HuH-7 (cell line): Measurements from ENCODE around the gene CD151.
A peak's percentile ranks its signal among the peaks of the same experiment; 100 is the strongest.

ENCODE experiments used
- DNase-seq: peaks from one replicate; pipeline ENCODE4 v3.0.0; 2011; ENCODE audit warnings: low spot score

The CD151 gene

DNA sequence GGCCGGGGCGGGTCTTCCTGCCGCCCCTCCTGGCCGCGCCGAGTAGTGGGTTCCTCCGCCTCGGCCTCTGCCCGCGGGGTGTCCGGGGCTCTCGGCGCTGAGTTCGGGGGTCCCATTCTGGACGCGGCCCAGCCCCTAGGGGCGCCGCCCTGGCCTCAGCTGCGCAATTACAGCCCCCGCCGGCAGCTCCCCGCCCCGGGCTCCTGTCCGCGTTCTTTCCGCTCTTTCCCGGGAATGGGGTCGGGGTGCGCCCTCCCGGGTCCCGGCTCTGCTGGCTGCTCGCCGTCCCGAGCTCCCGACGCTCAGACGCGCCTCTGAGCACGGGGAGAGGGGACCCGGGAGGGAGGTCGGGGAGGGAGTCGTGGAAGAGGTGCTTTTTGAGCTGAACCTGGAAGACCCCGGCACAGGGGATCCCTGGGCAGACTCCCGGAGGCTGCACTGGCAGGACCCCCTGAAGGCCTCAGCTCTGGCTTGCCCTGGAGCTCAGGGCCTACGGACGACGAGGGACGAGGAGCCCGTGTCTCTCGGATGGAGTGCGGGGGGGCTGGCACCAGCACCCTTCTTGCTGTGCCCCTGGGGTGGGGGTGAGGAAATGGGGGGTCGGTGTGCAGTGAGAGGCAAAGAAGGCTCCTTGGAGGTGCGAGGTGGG is 10.5 kb downstream of the CD151 start:
- no peak for DNase-seq

DNA sequence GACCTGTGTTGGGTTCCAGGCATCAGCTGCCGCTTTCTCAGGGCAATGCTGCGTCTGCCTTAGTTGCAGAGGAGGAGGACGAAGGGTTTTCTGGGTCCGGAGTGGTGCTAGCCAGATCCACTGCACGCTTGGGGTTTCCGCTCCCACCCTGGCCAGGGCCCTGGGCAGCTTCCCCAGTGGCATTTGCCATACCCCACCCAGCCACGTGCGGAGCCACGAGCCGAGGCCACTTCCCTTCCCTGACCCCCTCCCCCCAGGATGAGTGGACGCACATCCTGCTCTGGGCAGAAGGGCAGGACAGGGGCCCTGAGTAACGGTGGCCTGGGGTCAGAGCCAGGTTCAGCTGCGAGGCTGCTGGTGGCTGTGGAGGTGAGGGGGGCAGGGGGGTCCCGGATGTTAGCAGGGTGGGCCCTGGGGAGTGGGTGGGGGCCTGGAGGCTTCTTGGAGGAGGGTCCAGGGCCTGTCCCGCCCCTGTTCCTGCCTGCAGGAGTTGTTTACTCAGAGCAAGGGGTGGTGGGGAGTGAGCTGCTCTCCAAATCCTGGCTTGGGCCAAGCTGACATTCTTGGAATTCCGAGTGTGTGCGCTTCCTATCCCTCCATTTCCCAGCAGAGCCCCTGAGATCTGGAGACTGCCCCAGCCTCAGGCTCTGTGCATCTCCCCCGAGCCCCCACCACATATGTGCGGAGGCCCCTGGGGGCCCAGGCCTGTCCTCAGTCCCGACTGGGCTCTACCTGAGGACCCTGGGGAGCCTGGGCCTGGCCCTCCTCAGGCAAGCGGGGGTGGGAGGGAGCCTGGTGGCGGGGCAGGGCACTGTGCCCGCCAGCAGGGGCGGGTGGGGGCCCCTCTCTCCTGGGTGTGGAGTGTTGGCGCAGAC is 11.3 kb downstream of the CD151 start:
- peak; percentile 87 for DNase-seq

GRCh38 chr11:844693-845644 is 12.2 kb downstream of the CD151 start:
- peak; percentile 96 for DNase-seq

DNA sequence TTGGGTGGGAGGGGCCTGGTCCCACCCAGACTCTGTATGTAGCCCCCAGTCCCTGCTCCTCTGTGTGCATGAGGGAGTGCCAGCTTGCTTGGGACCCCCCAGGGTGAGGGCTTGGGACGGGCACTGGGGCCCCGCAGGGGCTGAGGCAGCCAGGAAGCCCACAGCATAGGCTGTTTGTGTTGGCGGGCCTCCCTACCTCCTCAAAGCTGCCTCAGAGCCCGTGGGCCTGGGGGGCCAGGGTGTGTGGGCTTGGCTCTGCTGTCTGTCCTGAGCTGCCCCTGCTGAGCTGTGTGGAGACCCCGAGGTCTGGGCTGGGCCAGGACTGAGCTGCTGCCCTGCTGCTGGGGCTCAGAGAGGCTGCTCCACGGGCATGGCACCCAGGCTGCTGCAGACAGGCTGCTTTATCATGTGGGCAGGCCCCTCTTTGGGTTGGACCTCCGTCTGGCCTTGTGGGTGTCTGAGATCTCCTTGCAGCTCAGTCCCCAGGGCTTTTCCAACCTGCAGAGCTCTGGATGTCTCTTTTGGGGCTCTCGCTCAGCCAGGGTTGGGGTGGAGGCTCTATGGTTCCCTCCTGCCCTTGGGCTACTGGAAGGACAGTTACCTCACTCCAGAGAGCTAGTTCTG is 13.2 kb downstream of the CD151 start:
- DNase-seq: no peak

GRCh38 chr11:846496-847098 is 13.8 kb downstream of the CD151 start:
- DNase-seq: no peak

DNA sequence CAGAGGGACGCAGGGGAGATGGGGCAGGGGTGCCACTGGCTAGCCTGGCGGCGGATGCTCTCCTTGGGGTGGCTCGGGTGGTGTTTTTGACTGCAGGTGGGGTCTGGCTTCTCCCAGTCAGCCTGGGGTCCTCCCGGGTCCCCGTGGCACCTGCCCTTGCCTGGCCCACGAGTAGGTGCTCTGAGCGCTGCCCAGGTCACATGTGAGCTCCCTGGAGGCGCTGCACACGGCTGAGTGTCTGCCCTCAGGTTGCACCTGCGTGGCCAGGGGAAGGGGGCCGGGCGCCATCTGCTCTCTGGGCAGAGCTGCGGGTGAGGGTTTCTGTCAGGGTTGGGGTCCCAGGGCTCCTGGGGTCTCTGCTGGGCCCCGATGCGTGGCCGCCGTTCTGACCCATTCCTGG is 15.1 kb downstream of the CD151 start:
- DNase-seq: no peak

- DNase-seq: peak; percentile 83
Observed at GRCh38 chr11:848380-848931, 15.7 kb downstream of the CD151 start.

DNA sequence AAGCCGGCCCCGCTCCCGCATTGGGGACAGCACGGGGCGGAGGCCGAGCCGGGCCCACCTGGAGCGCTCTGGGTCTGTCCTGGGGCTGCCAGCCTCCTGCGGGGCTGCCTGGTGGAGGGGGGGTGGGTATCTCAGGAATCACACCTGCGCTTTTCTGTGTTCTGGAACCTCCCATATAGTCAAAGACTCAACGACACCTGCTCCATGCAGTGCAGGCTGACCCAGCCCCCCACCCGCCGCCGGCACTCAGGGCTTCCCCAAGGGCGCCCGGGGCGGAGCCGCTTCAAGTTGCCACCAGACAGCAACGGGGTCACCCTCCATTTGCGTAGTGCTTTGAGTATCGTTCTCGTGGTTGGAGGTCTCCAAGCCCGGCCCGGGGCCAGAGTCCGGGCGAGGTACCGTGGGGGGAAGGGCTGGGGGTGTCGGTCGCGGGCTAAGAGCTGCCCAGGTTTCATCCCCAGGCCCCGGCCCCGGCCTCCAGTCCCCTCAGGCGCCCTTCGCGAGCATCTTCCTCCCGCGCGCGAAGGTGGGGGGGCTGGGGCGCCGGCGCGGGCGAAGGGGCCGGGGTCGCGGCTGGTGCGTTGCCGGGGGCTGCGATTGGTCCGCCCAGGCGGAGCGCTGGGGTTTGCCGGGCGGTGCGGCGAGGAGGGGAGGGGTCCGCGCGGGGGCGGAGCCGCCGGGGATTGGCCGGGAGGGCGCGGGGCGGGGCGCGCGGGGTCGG is 16.5 kb downstream of the CD151 start:
- DNase-seq: no peak

DNA sequence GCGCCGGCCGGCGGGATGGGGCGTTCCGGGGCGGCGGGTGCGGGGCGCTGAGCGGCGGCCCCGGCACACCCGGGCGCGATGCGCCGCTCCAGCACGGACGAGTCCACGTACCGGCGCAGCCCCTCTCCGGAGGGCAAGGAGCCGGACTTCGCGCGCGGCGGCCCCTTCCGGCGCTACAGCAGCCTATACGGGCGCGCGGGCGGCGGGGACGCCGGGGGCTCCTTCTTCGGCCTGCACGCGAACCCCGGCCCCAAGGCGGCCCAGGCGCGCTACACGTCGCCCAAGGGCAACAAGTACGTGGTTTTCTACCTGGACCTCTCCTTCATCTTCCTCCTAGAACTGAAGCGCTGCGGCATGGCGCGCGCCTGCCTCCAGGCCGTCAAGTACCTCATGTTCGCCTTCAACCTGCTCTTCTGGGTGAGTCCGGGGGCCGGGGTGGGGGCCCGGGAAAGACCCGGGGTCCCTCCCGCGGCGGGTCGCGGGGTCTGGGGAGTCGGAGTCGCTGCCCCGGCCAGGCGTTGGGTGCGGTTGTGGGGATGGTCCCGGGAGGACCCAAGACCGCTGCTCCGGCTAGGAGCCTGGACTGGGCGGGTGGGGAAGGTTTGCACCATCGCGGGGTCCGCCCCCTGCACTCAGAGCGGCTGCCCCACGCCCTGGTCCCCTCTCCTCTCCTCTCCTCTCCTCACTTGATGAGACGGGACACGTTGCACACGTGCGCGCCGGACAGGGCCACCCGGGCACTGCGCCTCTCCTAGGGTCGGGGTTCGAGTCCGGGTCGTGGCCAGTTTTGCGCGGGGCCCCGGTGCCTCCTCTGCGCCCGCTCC is 17.4 kb downstream of the CD151 start:
- DNase-seq: no peak

- no peak for DNase-seq
Observed at GRCh38 chr11:850775-851763, 18.3 kb downstream of the CD151 start.

- no peak for DNase-seq
Observed at GRCh38 chr11:852762-853161, 20.0 kb downstream of the CD151 start.

DNA sequence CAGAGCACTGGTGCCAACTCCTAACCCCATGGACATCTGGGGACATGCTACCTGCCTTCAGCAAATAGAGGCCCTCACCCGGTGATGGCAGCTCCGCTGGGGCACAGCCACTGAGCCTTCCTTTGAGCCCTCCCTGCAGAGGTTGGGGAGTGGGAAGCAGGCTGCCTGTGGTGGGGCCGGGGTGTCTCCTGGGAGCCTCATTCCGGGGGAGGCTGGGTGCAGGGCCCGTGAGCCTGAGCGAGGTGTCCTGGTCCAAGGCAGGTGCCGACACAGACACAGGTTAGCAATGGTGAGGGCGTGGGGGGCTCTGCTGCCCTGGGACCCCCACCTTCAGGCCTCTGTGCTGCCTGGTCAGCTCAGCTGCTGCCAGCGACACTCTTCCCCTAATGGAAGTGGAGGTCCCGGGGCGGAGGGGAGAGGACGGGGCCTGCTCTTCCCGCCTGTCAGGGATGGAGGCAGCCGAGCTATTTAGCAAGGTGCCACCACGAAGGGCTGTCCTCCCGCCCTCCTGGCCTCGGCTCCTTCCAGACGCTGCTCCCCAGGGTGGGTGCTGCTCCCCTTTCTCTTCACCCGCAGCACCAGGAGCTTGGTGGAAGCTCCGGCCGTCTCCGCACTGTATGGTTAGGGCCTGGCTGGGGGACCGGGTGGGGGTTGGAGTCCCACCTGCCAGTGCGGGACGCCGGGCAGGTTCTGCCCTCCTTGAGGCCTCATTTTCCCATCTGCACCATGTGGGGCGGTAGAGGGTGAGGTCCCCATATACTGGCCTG is 21.1 kb downstream of the CD151 start:
- DNase-seq: no peak

DNA sequence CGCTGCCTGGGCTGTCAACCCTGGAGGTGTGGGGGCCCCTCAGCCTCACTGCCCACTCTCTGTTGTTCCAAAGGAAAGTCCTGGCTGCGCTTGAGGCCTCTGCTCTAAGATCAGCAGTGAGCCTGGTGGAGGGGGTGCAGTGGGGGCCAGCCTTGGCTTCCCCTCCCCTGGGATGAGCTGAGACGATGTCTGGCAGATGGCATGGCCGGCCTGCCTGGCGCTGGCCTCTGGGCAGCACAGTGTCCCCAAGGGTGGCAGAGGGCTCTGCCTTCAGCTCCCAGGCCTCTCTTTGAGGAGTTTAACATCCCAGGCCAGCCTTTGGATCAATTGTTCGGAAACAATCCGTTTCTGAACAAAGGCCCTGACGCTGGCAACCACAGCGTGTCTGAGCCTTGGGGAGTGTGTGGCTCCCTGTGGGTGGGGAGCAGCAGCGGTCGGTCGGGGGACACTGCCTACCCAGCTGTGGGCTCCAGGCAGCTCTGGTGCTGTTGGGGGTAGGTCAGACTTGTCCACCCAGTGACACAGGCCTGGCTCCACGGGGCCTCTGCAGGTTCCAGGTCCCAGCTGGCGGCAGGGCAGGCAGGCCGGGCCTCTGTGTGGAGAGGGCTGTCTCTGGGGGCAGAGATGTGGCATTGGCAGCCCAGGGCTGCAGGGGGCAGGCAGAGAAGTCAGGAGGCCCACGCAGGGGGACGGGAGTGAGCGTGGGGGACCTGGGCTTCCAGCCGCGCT is 22.0 kb downstream of the CD151 start:
- no peak for DNase-seq

GRCh38 chr11:855330-855674 is 22.6 kb downstream of the CD151 start:
- DNase-seq: no peak

DNA sequence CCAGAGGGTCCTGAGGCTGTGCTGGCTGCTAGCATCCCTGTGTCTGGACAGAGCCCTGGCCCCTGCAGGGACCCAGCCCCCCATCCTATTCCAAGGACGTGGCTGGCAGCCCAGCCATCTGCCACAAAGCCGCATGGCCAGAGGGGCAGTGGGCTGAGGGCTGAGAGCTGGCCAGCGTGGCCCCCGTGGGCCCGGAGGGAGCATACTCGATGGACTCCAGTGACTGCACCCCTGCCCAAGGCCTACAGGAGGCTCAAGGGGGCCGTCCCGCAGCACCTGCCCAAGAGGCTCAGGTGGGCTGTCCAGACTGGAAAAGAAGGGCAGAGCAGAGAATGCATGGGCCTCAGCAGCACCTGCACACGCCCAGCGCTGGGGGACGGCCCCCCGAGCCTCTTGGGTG is 23.0 kb downstream of the CD151 start:
- DNase-seq: no peak

GRCh38 chr11:856397-856796 is 23.6 kb downstream of the CD151 start:
- DNase-seq: no peak
